8988T (cell line): ENCODE results near the gene ACCS.
A peak's percentile ranks its signal among the peaks of the same experiment; 100 is the strongest.

Source experiments
- DNase-seq: peaks from one replicate; pipeline ENCODE4 v3.0.0; 2011

ACCS gene

DNA sequence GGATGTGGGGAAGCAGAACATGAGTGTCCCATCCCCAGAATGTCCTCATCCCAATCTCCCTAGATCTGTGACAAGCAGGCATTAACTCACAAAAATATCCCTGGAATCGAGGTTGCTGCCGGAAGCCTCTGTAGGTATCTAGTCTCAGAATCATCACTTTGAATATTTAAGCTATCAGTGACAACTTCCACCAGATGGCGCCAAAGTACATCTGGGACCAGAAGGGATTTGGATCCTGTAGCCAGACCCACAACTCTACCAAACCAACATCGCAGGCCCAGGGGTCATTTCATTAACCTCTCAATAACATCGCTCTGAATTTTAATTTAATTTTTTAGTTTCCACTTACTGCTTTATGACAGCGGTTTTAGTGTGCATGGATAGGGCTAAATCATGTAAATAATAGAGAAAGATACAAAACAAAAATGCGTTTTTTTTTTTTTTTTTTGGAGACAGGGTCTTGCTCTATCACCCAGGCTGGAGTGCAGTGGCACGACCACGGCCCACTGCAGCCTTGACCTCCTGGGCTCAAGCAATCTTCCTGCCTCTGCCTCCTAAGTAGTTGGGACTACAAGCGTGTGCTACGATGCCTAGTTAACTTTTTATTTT is 28.3 kb downstream of the ACCS start:
- DNase-seq, result peak; percentile 59

DNA sequence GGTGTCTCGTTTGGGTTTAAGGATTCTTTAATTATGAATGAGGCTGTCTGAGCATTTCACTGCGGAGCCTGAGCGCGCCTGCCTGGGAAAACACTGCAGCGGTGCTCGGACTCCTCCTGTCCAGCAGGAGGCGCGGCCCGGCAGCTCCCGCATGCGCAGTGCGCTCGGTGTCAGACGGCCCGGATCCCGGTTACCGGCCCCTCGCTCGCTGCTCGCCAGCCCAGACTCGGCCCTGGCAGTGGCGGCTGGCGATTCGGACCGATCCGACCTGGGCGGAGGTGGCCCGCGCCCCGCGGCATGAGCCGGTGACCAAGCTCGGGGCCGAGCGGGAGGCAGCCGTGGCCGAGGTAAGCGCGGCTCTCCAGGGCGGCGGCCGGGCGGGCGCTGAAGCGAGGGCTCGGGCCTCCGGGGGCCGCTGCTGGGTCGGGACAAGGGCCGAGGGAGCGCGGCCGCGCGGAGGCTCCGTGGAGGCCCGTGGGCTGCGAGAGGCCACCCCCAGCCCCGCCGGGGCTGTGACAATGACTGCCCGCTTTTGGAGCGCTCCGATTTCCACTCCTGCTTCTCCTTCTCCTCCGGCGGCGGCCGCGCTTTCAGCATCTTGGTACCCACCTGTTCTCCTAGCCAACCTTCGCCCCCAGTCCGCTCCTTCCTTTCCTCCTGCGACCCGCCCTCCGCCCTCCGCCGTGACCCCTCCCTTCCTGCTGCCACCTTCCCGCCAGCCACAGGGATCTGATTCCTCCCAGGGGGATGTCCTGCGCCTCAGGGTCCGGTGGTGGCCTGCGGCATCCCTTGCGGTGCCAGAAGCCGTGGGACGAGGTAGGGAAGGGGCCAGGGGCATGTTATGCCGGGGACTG is 29.7 kb downstream of the ACCS start, which contains the start of gene EXT2:
Gene EXT2 (plus strand): TSS at position 173 of the 854 bp plus-strand sequence. CDS start 12,035 bp downstream, outside the sequence.
- peak; percentile 92 for DNase-seq

DNA sequence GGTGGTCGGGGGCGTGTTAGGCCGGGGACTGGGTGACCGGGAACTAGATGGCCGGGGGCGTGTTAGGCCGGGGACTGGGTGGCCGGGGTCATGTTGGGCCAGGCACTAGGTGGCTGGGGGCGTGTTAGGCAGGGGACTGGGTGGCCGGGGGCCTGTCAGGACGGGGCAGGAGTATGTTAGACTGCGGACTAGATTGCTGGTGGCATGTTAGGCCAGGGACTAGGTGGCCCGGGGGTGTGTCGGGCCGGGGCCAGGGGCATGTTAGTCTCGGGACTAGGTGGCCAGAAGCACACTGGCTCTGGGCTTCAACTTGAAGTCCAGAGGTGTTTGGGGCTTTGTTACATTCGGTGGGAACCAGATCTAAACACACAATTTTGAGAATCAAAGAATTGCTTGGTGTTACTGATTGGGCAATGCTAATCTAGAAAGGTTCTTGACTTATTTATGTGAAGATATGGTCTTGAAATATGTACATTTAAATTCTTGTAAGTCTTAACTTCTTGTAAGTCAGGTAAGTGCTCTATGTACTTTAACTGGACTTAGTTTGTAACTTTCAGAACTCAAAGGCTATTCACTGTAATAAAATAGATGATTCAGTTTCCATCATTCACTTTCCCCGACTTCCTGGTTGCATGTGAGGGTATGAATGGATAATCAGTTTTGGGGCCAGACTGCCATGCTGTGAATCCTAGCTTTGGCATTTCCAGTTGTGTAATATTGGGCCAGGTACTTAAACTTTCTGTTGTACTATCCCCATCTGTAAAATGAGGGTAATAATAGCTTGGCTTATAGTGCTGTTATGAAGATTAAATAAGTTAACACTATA is 30.5 kb downstream of the ACCS start:
- no peak for DNase-seq

GRCh38 chr11:44097821-44098220 is 31.8 kb downstream of the ACCS start:
- DNase-seq, result no peak

DNA sequence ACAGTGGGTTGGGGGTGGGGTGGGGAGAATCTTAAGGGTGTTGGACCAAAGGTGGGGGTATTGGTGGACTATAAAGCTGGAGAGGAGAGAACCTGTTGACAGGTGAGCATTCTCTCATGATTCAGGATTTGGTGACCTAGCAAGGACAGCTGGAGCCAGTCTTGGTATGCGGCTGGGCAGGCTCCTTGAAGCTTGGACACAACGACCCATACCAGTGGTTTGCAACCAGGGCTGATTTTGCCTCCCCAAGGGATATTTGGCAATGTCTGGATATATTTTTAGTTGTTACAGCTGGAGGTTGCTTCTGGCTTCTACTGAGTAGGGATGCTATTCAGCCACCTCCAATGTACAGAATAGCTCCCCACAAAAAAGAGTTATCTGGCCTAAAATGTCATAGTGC is 35.0 kb downstream of the ACCS start:
- no peak for DNase-seq

GRCh38 chr11:44104481-44105294 is 38.6 kb downstream of the ACCS start:
- no peak for DNase-seq

DNA sequence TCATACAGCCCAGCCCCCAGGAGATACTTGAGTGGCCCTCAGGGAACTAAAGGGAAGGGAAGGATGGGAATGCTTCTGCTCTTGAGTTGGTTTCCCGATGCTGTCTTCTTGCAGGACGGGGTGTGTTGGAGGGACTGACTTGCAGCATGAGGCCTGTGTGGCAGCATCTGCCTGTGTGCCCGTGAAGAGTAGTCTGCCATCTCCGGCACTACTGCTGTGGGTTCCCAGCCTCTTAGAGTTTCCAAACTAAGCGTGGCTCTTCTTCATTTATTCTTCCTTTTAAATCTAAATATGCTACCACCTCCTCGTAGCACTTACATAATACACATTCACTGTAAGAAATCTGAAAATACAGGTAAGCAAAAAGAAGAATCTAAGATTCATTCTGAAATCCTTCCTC is 42.2 kb downstream of the ACCS start:
- DNase-seq, result no peak

DNA sequence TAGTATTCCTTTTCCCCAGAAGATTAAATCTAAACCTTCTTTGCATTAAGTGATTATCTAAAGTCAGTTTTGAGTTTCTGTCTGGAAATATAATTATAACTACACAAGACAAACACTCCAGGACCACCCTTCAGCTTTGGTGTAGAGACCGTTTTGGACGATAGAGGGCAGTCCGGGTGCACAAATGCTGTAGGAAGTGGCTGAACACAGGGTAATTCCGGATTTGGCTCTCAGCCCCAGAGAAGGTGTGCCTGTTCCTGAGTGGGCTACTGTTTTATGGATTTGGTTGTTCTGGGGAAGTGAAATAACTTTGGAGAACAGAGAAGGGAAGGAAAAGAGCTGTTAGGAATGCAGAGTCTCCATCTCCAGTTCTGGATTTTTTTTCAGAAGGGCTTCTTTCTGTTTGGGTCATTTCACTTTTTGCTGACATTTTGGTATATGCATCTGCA is 44.2 kb downstream of the ACCS start:
- no peak for DNase-seq

DNA sequence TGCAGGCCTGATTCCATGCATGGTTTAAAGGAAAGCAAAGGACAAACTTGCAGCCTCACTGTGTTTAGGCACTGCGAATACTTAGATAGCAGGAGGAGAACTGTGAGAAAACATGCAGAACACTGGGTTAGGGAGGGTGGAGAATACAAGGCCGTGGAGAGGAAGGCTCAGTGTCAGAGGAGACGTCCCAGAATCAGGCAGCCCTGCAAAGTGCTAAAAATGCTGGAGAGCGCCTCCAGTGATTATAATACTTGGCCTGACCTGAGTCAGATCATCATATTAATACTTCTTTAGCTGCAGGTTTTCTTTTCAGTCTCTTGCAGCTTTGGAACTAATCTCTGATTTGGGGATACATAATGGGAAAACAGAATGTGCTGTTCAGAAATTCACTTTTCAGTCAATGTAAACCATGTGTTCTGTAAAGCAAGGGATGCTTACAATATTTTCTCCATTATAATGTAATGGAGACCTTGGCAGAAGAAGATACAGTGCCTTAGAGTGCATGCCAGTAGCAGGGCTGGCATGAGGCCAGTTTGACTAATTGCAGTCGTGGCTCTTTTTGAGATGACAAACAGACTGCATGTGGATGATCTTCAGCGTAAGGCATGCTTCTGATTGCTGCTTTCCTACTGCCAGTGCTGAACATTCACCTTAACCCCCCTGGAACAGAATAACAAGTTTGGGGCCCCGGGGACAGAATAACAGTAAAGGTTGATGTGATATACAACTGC is 46.2 kb downstream of the ACCS start:
- no peak for DNase-seq

- no peak for DNase-seq
These were observed 46.9 kb downstream of the ACCS start for GRCh38 chr11:44113018-44113417.

DNA sequence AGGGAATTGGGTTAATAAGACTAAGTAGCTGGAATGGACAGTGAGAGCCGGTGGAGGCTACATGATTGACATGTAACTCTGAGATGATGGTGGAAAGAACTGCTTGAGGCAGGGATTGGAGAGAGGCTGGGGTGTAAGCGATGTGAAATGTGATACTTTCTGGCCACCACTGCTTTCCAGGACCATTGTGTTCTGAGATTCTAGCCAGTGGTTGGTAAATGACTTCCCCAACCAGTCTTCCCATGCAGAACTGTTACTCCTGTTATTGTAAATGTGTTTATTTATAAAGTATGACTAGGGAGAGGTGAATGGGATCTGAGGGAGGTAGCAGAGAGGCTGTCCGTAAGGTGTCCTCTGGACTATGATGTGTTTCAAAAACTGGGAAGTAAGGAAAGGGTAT is 47.5 kb downstream of the ACCS start:
- no peak for DNase-seq

DNA sequence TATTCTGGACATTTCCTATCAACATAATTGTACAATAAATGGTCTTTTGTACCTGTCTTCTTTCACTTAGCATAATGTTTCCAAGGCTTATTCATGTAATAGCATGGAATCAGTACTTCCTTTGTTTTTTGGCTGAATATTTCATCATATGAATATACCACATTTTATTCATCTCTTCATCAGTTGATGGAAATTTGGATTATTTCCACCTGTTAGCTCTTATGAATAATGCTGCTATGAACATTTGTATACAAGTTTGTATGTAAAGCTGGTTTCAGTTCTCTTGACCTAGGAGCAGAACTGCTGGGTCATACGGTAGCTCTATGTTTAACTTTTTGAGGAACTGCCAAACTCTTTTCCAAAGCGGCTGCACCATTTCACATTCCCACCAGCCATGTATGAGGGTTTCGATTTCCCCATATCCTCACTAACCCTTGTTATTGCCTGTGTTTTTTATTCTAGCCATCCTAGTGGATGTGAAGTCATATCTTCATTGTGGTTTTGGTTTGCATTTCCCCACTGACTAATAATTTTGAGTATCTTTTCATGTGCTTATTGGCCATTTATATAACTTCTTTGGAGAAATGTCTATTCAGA is 50.3 kb downstream of the ACCS start:
- no peak for DNase-seq

DNA sequence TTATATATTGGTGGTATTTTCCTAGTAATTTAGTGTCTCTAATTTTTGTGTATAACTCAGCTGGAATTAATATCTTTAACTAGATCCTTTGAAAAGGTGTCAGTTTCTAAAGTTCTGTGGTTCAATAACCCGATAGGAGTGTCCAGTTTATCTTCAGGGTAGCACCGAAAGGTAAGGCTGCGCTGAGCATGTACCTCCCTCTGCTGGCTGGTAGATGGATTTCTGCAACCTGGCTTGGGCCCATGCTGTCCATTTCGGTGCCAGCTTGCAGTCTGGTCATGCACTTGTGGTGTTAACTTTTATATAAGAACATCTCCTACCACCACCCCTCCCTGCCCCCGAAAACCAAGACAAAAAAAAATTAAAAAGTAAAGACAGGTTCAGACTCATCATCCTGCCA is 54.1 kb downstream of the ACCS start:
- DNase-seq, result no peak

- no peak for DNase-seq
These were observed 59.5 kb downstream of the ACCS start for GRCh38 chr11:44125598-44125997.

GRCh38 chr11:44126304-44126703 is 60.2 kb downstream of the ACCS start:
- no peak for DNase-seq

DNA sequence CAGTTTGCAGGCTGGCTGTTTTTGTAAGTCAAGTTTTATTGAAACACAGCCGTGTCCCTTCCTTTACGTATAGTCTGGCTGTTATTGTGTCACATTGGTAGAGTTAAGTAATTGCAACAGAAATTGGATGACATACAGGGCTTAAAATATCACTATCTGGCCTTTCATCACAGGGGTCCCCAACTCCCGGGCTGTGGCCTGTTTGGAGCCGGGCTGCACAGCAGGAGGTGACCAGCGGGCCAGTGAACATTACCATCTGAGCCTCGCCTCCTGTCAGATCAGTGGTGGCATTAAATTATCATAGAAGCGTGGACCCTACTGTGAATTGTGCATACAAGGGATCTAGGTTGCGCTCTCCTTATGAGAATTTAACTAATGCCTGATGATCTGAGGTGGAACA is 61.1 kb downstream of the ACCS start:
- DNase-seq, result no peak

- DNase-seq, result no peak
These were observed 62.7 kb downstream of the ACCS start for GRCh38 chr11:44128729-44129128.

DNA sequence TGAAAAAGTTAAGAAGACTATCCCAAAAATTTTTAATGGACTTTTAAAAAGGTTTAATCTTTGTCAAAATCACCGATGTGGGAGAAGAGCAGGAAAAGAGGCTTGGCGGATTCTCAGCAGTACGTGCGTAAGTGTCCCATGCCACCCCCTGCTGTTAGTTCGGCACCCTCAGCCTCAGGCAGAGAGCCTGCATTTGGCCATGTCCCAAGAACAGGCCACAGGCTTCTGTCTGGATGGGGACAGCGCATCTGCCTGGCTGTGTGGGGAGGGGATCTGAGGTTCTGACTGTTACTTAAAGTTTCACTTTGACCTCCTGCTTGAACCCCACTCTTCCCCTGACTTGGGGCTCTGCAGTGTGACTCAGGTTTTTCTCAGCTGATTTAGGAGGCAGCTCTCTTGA is 64.7 kb downstream of the ACCS start:
- DNase-seq, result no peak

DNA sequence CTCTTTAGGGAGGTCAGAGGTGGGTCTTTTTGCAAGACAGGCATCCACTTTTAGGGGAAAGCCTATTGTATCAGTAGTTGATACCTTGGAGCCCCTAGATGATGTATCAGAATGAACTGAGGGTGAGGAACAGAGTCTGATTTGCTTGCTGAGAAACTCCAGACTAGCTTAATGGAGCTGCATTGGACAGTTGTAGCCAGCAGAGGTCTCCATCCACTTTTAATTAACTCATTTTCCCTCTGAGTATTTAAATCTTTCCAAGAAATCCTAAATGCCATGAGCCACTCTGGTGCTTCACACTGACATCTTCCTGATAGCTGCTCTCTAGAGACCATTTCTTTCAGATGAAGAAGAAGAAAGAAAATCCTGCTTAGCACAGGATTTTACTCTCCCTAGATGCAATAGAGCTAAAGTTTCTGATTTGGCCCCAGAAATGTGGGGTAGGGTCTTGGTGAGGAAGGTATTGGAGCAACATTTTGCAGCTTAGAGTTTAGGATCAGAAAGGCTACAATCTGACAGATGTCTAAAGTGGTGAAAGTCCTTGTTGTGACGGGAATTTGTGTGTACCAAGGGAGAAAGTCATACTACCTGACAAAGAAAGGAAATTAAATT is 67.4 kb downstream of the ACCS start:
- no peak for DNase-seq
